OCI-LY1 (cell line): ENCODE results near the gene PRRC2B.

ENCODE experiments used
- H2AFZ ChIP-seq: fragments of 200-600 bp; sonication (generic), shearing (Covaris generic); 2 replicates; pipeline ENCODE4 v1.6.0; 2014; ENCODE audit warnings: antibody characterized with exemption, mild to moderate bottlenecking, low read length
- H3F3A ChIP-seq: fragments of 200-600 bp; sonication (generic), shearing (Covaris generic); 2 replicates; pipeline ENCODE4 v1.6.0; 2014; ENCODE audit warnings: mild to moderate bottlenecking, antibody characterized with exemption, low read length, moderate library complexity; ENCODE audit not compliant: insufficient read depth
- H3K27ac ChIP-seq: fragments of 200-600 bp; sonication (generic); 2 replicates; pipeline ENCODE4 v1.5.1; 2014; ENCODE audit warnings: low read length, mixed run types, mild to moderate bottlenecking, low read depth; ENCODE audit not compliant: poor library complexity, severe bottlenecking
- H3K27me3 ChIP-seq: fragments of 200-600 bp; sonication (generic); 2 replicates; pipeline ENCODE4 v1.6.0; 2014; ENCODE audit warnings: antibody characterized with exemption, mild to moderate bottlenecking, low read length, moderate library complexity; ENCODE audit not compliant: insufficient read depth
- H3K36me3 ChIP-seq: fragments of 200-600 bp; sonication (generic); 2 replicates; pipeline ENCODE4 v1.6.1; 2014; ENCODE audit warnings: mild to moderate bottlenecking, antibody characterized with exemption, low read length, moderate library complexity, mixed read lengths; ENCODE audit not compliant: insufficient read depth
- H3K4me1 ChIP-seq: fragments of 200-600 bp; sonication (generic); 2 replicates; pipeline ENCODE4 v1.5.1; 2014; ENCODE audit warnings: mild to moderate bottlenecking, low read length, moderate library complexity; ENCODE audit not compliant: insufficient read depth, severe bottlenecking
- H3K4me2 ChIP-seq: fragments of 200-600 bp; sonication (generic), shearing (Covaris generic); 2 replicates; pipeline ENCODE4 v1.6.1; 2014; ENCODE audit warnings: low read length
- H3K4me3 ChIP-seq: fragments of 200-600 bp; sonication (generic); 2 replicates; pipeline ENCODE4 v1.5.1; 2014; ENCODE audit warnings: low read length, low read depth, mild to moderate bottlenecking, mixed read lengths; ENCODE audit not compliant: poor library complexity, severe bottlenecking
- H3K79me2 ChIP-seq: fragments of 200-600 bp; shearing (Covaris generic); 2 replicates; pipeline ENCODE4 v1.6.1; 2016; ENCODE audit warnings: mixed run types, low read length, mixed read lengths; ENCODE audit not compliant: insufficient read depth
- H3K9ac ChIP-seq: fragments of 200-600 bp; sonication (generic), shearing (Covaris generic); 2 replicates; pipeline ENCODE4 v1.6.1; 2014; ENCODE audit warnings: mild to moderate bottlenecking, low read length, mixed read lengths
- H3K9me2 ChIP-seq: fragments of 200-600 bp; sonication (generic), shearing (Covaris generic); 2 replicates; pipeline ENCODE4 v1.6.1; 2014; ENCODE audit warnings: low read depth, mild to moderate bottlenecking, low read length, mixed read lengths
- H3K9me3 ChIP-seq: fragments of 200-600 bp; shearing (Covaris generic); 2 replicates; pipeline ENCODE4 v1.6.1; 2014; ENCODE audit warnings: low read length, mixed read lengths
- H4K20me1 ChIP-seq: fragments of 200-600 bp; sonication (generic), shearing (Covaris generic); 2 replicates; pipeline ENCODE4 v1.6.0; 2016; ENCODE audit warnings: mild to moderate bottlenecking, low read length; ENCODE audit not compliant: insufficient read depth
- CTCF ChIP-seq: fragments of 200-600 bp; sonication (generic), shearing (Covaris generic); IDR thresholded peaks from 2 replicates; pipeline ENCODE4 v1.5.1; 2017; ENCODE audit warnings: mild to moderate bottlenecking, antibody characterized with exemption, low read length, moderate library complexity, mixed read lengths
- EZH2 ChIP-seq: fragments of 200-600 bp; sonication (generic), shearing (Covaris generic); IDR thresholded peaks from 2 replicates; pipeline ENCODE4 v1.8.0; 2017; ENCODE audit warnings: borderline replicate concordance, mixed run types, mild to moderate bottlenecking, antibody characterized with exemption, low read length, moderate library complexity, mixed read lengths

PRRC2B gene

DNA sequence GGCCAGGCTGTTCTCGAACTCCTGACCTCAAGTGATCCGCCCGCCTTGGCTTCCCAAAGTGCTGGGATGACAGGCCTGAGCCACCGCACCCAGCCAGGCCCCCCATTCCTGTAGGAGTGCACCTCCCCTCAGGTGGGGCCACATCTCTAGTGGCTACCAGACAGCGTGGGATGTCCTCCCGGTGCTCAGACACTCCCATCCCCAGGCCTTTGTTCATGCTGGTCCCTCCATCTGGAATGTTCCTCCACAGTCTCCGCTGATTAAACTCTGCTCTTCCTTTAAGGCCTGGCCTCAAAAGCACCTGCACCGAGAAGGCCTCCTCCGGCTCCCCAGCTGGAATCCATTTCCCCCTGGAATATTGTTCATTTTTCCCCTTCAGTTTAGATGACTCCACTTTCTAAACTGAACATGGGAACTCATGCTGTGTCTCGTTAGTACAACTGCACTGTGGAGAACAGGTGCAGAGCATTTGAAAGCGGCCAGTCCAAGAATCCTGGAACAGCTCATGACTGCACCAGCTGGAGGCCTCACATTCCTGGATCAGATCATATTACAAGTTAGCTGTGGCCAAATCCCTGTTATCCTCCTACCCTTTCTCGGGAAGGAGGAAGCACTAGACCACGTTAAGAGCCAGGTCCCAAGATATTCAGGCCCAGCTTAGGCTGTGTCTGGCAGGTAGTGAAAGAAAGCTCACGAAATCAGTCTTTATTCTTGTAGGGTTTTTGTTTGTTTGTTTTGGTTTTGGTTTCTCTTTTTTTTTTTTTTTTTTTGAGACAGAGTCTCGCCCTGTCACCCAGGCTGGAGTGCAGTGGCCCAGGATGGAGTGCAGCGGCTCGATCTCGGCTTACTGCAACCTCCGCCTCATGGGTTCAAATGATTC is 10.8 kb upstream of the PRRC2B start:
- H3K79me2 ChIP-seq = no peaks in the 10 kb centered on the region
- no peaks in the 10 kb centered on the region for H3F3A ChIP-seq
- no peak overlapping the region for H3K4me2 ChIP-seq
- H3K27ac ChIP-seq = no peak overlapping the region
- no peaks in the 10 kb centered on the region for H4K20me1 ChIP-seq
- TF ChIP-seq EZH2 (no peak), CTCF (no peak)
- no peaks in the 10 kb centered on the region for H3K9me2 ChIP-seq
- no peak overlapping the region for H3K4me3 ChIP-seq
- H3K36me3 ChIP-seq = no peaks in the 10 kb centered on the region
- H3K4me1 ChIP-seq = no peaks in the 10 kb centered on the region
- H3K9me3 ChIP-seq = no peaks in the 10 kb centered on the region
- no peak overlapping the region for H2AFZ ChIP-seq
- H3K27me3 ChIP-seq = no peaks in the 10 kb centered on the region
- H3K9ac ChIP-seq = no peak overlapping the region

DNA sequence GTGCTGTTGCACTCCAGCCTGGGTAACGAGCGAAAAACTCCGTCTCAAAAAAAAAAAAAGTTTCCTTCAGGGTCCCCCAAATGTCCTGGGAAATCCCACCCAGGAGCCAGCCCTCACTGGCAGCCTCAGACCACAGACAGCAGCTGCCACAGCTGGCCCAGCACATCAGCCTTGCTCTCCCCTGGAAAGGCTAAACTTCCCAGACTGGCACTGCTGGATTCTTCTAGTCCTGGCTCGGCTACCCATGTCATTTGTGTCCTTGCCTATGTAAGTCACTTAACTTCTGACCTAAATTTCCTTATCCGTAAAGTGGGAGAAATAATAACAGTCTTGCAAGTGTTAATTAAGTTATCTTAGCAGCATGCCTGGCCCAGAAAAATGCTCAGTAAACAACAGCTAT is 8.6 kb upstream of the PRRC2B start:
- H3K9ac ChIP-seq = no peak overlapping the region
- TF ChIP-seq EZH2 (no peak), CTCF (no peak)
- H3K9me2 ChIP-seq = no peaks in the 10 kb centered on the region
- H3K4me2 ChIP-seq = no peak overlapping the region
- no peaks in the 10 kb centered on the region for H3K9me3 ChIP-seq
- no peaks in the 10 kb centered on the region for H4K20me1 ChIP-seq
- no peak overlapping the region for H2AFZ ChIP-seq
- no peaks in the 10 kb centered on the region for H3K36me3 ChIP-seq
- no peaks in the 10 kb centered on the region for H3F3A ChIP-seq
- no peak overlapping the region for H3K4me3 ChIP-seq
- no peaks in the 10 kb centered on the region for H3K27me3 ChIP-seq
- H3K27ac ChIP-seq = no peak overlapping the region
- no peaks in the 10 kb centered on the region for H3K4me1 ChIP-seq
- no peaks in the 10 kb centered on the region for H3K79me2 ChIP-seq

- TF ChIP-seq CTCF (no peak; the same call in 1 of the 2 replicates), EZH2 (no peak)
- Histone ChIP-seq H3K27ac (no peak overlapping the region), H3K4me3 (no peak overlapping the region), H3K79me2 (no peaks in the 10 kb centered on the region), H3K9me3 (no peaks in the 10 kb centered on the region), H3K9ac (no peak overlapping the region), H2AFZ (no peak overlapping the region), H3K4me2 (no peak overlapping the region), H3K27me3 (no peaks in the 10 kb centered on the region), H4K20me1 (no peaks in the 10 kb centered on the region), H3K36me3 (no peaks in the 10 kb centered on the region), H3F3A (no peaks in the 10 kb centered on the region), H3K9me2 (no peaks in the 10 kb centered on the region), H3K4me1 (no peaks in the 10 kb centered on the region)
Observed at GRCh38 chr9:131386281-131386680, 7.6 kb upstream of the PRRC2B start.
